Kidney epithelial cell (primary cell): Measurements from ENCODE around the gene OSGEP. TPM values are rescaled to one million over a fixed set of nuclear protein-coding genes. Genes with fewer than 3 reads are reported as not detected.

Experiments used
- DNase-seq: peaks from one replicate; pipeline ENCODE4 v3.0.0-alpha.2; 2010; ENCODE audit warnings: low read depth
- H3K27me3 ChIP-seq: 2 replicates; pipeline ENCODE4 v1.6.0; 2011; ENCODE audit warnings: low read length; ENCODE audit not compliant: control insufficient read depth, insufficient read depth
- H3K36me3 ChIP-seq: 2 replicates; pipeline ENCODE4 v1.5.1; 2011; ENCODE audit warnings: low read length; ENCODE audit not compliant: control insufficient read depth, insufficient read depth
- H3K4me3 ChIP-seq: 2 replicates; pipeline ENCODE4 v1.5.1; 2011; ENCODE audit warnings: low read depth, mild to moderate bottlenecking, control low read depth, low read length
- total RNA-seq: library from RNA; depleted of rRNA; stranded (reverse); fragments of >200 nt; gene quantifications from 2 replicates; pipeline ENCODE4 v1.2.3, GENCODE V29; 2015
- TF ChIP-seq, protein P1 (sequence below): IDR thresholded peaks from 2 replicates; pipeline ENCODE4 v1.5.1; 2011; ENCODE audit warnings: mild to moderate bottlenecking, moderate library complexity, low read length, control low read depth, inconsistent platforms; ENCODE audit not compliant: insufficient read depth, poor library complexity, severe bottlenecking

The OSGEP gene
- total RNA-seq, 1 donor from 2014 or later: 46.6 TPM

DNA sequence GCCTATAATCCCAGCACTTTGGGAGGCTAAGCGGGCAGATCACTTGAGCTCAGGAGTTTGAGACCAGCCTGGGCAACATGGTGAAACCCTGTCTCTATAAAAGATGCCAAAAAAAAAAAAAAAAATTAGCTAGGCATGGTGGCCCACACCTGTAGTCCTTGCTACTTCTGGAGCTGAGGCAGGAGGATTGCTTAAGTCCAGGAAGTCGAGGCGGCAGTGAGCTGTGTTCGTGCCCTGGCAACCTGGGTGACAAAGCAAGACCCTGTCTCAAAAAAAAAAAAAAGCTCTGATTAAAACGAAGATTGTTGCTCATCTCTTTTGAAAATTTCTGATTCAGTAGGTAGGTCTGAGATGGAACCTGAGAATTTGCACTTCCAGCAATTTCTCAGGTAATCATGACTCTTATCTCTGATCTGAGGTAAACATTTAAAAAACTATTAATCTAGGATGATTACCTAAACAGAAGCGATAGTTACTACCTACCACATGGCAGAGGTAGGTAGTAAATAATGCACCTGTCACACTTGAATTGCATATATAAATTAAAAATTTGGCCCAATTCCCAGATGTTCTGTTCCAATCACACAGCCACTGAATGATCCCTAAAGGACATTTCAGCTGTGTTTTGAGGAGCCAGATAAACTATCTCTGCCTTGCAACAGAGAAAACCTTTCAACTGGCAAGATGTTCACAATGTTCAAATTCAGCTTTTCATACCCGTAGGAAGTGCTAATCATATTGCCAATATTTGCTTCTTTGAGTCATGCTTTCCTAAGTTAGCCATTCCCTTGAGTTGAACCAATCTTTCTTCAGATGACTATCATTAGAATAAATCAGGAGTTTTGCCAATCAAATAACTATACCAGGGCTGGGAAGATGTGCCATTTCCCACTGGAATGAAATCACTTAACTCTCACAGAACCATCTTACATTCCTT is 37.1 kb downstream of the OSGEP start:
- DNase-seq: no peak
- H3K4me3 ChIP-seq: no peak overlapping the region
- TF ChIP-seq, protein P1, sequence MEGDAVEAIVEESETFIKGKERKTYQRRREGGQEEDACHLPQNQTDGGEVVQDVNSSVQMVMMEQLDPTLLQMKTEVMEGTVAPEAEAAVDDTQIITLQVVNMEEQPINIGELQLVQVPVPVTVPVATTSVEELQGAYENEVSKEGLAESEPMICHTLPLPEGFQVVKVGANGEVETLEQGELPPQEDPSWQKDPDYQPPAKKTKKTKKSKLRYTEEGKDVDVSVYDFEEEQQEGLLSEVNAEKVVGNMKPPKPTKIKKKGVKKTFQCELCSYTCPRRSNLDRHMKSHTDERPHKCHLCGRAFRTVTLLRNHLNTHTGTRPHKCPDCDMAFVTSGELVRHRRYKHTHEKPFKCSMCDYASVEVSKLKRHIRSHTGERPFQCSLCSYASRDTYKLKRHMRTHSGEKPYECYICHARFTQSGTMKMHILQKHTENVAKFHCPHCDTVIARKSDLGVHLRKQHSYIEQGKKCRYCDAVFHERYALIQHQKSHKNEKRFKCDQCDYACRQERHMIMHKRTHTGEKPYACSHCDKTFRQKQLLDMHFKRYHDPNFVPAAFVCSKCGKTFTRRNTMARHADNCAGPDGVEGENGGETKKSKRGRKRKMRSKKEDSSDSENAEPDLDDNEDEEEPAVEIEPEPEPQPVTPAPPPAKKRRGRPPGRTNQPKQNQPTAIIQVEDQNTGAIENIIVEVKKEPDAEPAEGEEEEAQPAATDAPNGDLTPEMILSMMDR: no peak

GRCh38 chr14:20416223-20416622 is 38.4 kb downstream of the OSGEP start:
- Histone ChIP-seq H3K4me3 (no peak overlapping the region), H3K36me3 (no peaks in the 10 kb centered on the region), H3K27me3 (no peaks in the 10 kb centered on the region)
- DNase-seq: no peak
- TF ChIP-seq, protein P1: no peak

More for the DNA sequence above, 37.1 kb downstream of the OSGEP start:
- H3K27me3 ChIP-seq: no peaks in the 10 kb centered on the region
- no peaks in the 10 kb centered on the region for H3K36me3 ChIP-seq

DNA sequence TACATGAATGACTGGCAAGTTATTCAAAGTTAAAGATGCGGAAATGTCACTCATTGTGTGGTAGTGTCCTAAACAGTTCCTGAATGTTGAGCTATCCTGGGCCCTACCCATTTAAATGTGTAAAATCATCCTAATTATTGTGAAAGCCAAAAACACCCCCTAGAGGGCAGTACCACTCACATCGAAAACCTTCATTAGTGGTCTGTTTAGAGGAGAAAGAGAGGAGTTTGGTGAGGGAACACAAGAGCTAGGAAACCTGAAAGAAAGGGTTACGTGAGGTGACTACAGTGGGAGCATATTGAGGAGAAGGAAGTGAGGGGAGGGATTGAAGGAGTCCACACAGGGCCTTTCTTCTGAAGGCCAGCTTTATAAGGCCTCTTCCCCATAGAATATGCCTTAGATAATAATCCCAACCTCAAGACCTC is 38.8 kb downstream of the OSGEP start:
- Histone ChIP-seq H3K36me3 (no peaks in the 10 kb centered on the region), H3K4me3 (no peak overlapping the region), H3K27me3 (no peaks in the 10 kb centered on the region)
- no peak for DNase-seq
- TF ChIP-seq, protein P1: peak; percentile 63

GRCh38 chr14:20413744-20414082 is 40.9 kb downstream of the OSGEP start:
- Histone ChIP-seq H3K4me3 (peak overlapping the region; percentile 93), H3K27me3 (no peaks in the 10 kb centered on the region), H3K36me3 (no peaks in the 10 kb centered on the region)
- TF ChIP-seq, protein P1: no peak
- no peak for DNase-seq

DNA sequence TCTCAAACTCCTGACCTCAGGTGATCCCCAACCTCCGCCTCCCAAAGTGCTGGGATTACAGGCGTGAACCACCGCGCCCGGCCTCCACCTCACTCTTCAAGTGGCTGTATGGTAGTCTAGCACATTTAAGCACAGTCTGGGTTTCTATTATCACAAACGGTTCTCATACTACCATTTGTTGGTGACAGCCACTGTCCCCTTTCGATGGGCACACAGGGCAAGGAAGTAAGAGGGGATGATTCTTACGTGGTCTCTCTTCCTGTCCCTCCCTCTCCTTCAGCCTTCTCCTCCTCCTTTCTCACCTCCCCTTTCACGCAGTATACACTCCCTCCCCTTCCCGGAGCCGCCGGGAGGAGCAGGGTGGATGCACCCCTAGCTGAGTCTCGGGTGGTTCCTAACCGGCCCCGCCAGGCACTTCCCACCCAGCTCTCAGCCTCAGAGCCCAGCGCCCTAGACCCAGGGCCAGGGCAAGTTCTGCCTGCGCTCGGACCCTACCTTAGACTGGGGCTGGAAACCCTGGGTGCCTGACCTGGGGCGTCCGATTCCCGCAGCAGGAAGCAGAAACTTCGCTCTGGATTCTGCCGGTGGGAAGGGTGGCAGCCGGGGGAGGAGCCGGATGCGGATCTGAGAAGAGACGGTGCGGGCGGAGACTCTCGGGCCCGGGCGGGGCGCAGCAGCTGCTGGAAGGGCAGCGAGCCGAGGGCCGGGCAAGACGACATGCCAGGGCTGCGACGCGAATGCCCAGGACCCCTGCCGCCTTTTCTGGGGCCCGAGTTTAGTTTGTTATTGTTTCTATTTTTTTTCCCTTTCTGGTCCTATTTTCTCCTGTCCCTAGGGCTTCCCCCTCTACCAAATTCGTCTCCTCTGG is 41.5 kb downstream of the OSGEP start, which contains the start of gene TEP1:
TSS of gene TEP1 (minus strand) at position 626 of the 868 bp plus-strand sequence. CDS start 5,062 bp downstream, outside the sequence.
- H3K36me3 ChIP-seq: no peaks in the 10 kb centered on the region
- DNase-seq: peak; percentile 55
- TF ChIP-seq, protein P1: no peak
- H3K27me3 ChIP-seq: no peaks in the 10 kb centered on the region
- peak within 1 kb of the TSS; percentile 93 for H3K4me3 ChIP-seq
